Lower leg skin (tissue), 4 donors: ENCODE results near the gene UGP2. TPM values are rescaled to one million over a fixed set of nuclear protein-coding genes. Genes with fewer than 3 reads are reported as not detected.

ENCODE experiments used
- DNase-seq, 2 donors: peaks; one replicate each; pipeline ENCODE4 v3.0.0-alpha.2; 2019; ENCODE audit warnings: low spot score in 2 of 2
- H3K4me3 ChIP-seq: fragments of 200-600 bp; sonication (generic); 2 replicates; pipeline ENCODE4 v1.5.1; 2017; ENCODE audit warnings: mild to moderate bottlenecking, low read depth; ENCODE audit not compliant: poor library complexity, severe bottlenecking
- POLR2A ChIP-seq, 2 donors: fragments of 450-650 bp; IDR thresholded peaks; one replicate each; pipeline ENCODE4 v1.6.1; 2016 to 2017; ENCODE audit warnings: antibody characterized with exemption in 2 of 2, mild to moderate bottlenecking in 1 of 2, moderate library complexity in 1 of 2
- WGBS, 2 donors: methylation state at CpG; one replicate each; pipeline ENCODE4 v1.1.5; 2018; 5-methylcytosine and 5-hydroxymethylcytosine counted together
- intact Hi-C: fragments of 100-400 bp; cut with DNase I; formaldehyde crosslinking; loops from one replicate; pipeline ENCODE4 v1.15.0; 2023; ENCODE audit warnings: low total_unique reads
- total RNA-seq, 4 donors: library from RNA; depleted of rRNA; stranded (reverse); fragments of >200 nt; gene quantifications; one replicate each; pipeline ENCODE4 v1.1.0, GENCODE V29; 2016
- TF ChIP-seq, protein P1 (sequence below), 3 donors: fragments of 450-650 bp; IDR thresholded peaks; one replicate each; pipeline ENCODE4 v1.5.1; 2016; ENCODE audit warnings: antibody characterized with exemption in 3 of 3, mild to moderate bottlenecking in 3 of 3, moderate library complexity in 2 of 3

Gene UGP2
- total RNA-seq, 4 donors from 2014 or later, result 61.1 to 153 (median 92.7) TPM

- DNase-seq, result no peak
- intact Hi-C loops, result loop anchor here (10.0 kb wide), 1 partner anchor 168 kb away; no protein-coding TSS in a partner anchor
- TF ChIP-seq, protein P1, sequence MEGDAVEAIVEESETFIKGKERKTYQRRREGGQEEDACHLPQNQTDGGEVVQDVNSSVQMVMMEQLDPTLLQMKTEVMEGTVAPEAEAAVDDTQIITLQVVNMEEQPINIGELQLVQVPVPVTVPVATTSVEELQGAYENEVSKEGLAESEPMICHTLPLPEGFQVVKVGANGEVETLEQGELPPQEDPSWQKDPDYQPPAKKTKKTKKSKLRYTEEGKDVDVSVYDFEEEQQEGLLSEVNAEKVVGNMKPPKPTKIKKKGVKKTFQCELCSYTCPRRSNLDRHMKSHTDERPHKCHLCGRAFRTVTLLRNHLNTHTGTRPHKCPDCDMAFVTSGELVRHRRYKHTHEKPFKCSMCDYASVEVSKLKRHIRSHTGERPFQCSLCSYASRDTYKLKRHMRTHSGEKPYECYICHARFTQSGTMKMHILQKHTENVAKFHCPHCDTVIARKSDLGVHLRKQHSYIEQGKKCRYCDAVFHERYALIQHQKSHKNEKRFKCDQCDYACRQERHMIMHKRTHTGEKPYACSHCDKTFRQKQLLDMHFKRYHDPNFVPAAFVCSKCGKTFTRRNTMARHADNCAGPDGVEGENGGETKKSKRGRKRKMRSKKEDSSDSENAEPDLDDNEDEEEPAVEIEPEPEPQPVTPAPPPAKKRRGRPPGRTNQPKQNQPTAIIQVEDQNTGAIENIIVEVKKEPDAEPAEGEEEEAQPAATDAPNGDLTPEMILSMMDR (IDR thresholded peaks at IDR 0.05), result no peak
- TF ChIP-seq POLR2A (IDR thresholded peaks at IDR 0.05), result no peak
- no peak overlapping the region for H3K4me3 ChIP-seq
- WGBS, 2 donors, result 55 to 63% methylated on average over 1 of the region's 1 CpG
Observed at GRCh38 chr2:63862806-63863205, 21.1 kb downstream of the UGP2 start.

GRCh38 chr2:63863707-63864106 lies 22.0 kb downstream of the UGP2 start:
- intact Hi-C loops, result loop anchor here (10.0 kb wide), 1 partner anchor 169 kb away; no protein-coding TSS in a partner anchor
- TF ChIP-seq, protein P1 (IDR thresholded peaks at IDR 0.05), result no peak
- no peak for TF ChIP-seq POLR2A (IDR thresholded peaks at IDR 0.05)
- H3K4me3 ChIP-seq, result no peak overlapping the region
- WGBS, 2 donors, result 61 to 77% methylated on average over 1 of the region's 1 CpG
- DNase-seq, result no peak

- no peak overlapping the region for H3K4me3 ChIP-seq
- 84 to 86% methylated on average over 6 of the region's 6 CpGs for WGBS, 2 donors
- TF ChIP-seq, protein P1 (IDR thresholded peaks at IDR 0.05), result no peak
- no peak for TF ChIP-seq POLR2A (IDR thresholded peaks at IDR 0.05)
- no peak for DNase-seq
- intact Hi-C loops, result loop anchor here (10.0 kb wide), 1 partner anchor 170 kb away; no protein-coding TSS in a partner anchor
Observed at GRCh38 chr2:63865159-63865799, 23.6 kb downstream of the UGP2 start.

- WGBS, 2 donors, result 72 to 73% methylated on average over 2 of the region's 2 CpGs
- intact Hi-C loops, result loop anchor here (10.0 kb wide), 1 partner anchor 171 kb away; no protein-coding TSS in a partner anchor
- TF ChIP-seq, protein P1 (IDR thresholded peaks at IDR 0.05), result no peak
- no peak for TF ChIP-seq POLR2A (IDR thresholded peaks at IDR 0.05)
- H3K4me3 ChIP-seq, result no peak overlapping the region
- DNase-seq, result no peak
Observed at GRCh38 chr2:63866009-63866709, 24.5 kb downstream of the UGP2 start.

GRCh38 chr2:63870679-63871078 lies 29.0 kb downstream of the UGP2 start:
- WGBS, 2 donors, result 95 to 99% methylated on average over 4 of the region's 4 CpGs
- TF ChIP-seq, protein P1 (IDR thresholded peaks at IDR 0.05), result no peak
- no peak for TF ChIP-seq POLR2A (IDR thresholded peaks at IDR 0.05)
- intact Hi-C loops, result no loop called here
- DNase-seq, result no peak
- H3K4me3 ChIP-seq, result no peak overlapping the region
